ENCODE data around the gene PLAAT2. TPM values are rescaled to one million over a fixed set of nuclear protein-coding genes. Genes with fewer than 3 reads are reported as not detected.
"Not testable (repeated sequence)": the region's sequence is repeated elsewhere in the genome, so short reads cannot be mapped to it uniquely, and the experiment has no call there.

Gene PLAAT2
- total RNA-seq, 1 donor from 2014 or later = not detected

- POLR2A ChIA-PET = no interaction called here
- H3K9me3 Mint-ChIP-seq = no peaks in the 10 kb centered on the region
- DNase-seq (no peak), ATAC-seq (ENCODE audit: low read depth) (no peak)
- H3K4me3 Mint-ChIP-seq = no peak overlapping the region
- peaks cover 6% of the 10 kb centered on the region for H3K27me3 Mint-ChIP-seq
- no peaks in the 10 kb centered on the region for H3K36me3 Mint-ChIP-seq (ENCODE audit: low read depth)
- TF ChIP-seq CTCF (IDR thresholded peaks at IDR 0.05) = no peak
- peaks cover 31% of the 10 kb centered on the region for H3K4me1 Mint-ChIP-seq
- CTCF ChIA-PET = interaction anchor here (1.4 kb wide), 1 partner anchor 15 kb away, joined by 4 read pairs; the partner anchor contains the start of gene PLAAT4
- intact Hi-C loops (cut with micrococcal nuclease) = loop anchor here (10.0 kb wide), 1 partner anchor 67 kb away; no protein-coding TSS in a partner anchor
- H3K27ac Mint-ChIP-seq = no peak overlapping the region
Observed at GRCh38 chr11:63551889-63552266, 11.3 kb downstream of the PLAAT2 start.

- CTCF ChIA-PET = interaction anchor here (1.4 kb wide), 1 partner anchor 15 kb away, joined by 4 read pairs; the partner anchor contains the start of gene PLAAT4
- no peak overlapping the region for H3K27ac Mint-ChIP-seq
- no peak for DNase-seq
- peaks cover 2% of the 10 kb centered on the region for H3K36me3 Mint-ChIP-seq (ENCODE audit: low read depth)
- H3K4me1 Mint-ChIP-seq = peaks cover 31% of the 10 kb centered on the region
- peak overlapping the region; percentile 62 for H3K4me3 Mint-ChIP-seq
- H3K27me3 Mint-ChIP-seq = peaks cover 6% of the 10 kb centered on the region
- intact Hi-C loops (cut with micrococcal nuclease) = loop anchor here (10.0 kb wide), 1 partner anchor 66 kb away; no protein-coding TSS in a partner anchor
- no peaks in the 10 kb centered on the region for H3K9me3 Mint-ChIP-seq
- POLR2A ChIA-PET = no interaction called here
- TF ChIP-seq CTCF (IDR thresholded peaks at IDR 0.05) = no peak
- ATAC-seq (ENCODE audit: low read depth) = no peak
Observed at GRCh38 chr11:63551091-63551888, 11.9 kb downstream of the PLAAT2 start.

- ATAC-seq (ENCODE audit: low read depth); POLR2A ChIA-PET; CTCF ChIA-PET; H3K36me3 Mint-ChIP-seq (ENCODE audit: low read depth); H3K9me3 Mint-ChIP-seq; DNase-seq; H3K4me3 Mint-ChIP-seq; H3K27ac Mint-ChIP-seq; H3K27me3 Mint-ChIP-seq: not testable (repeated sequence)
- intact Hi-C loops (cut with micrococcal nuclease) = loop anchor here (10.0 kb wide), 1 partner anchor 65 kb away; no protein-coding TSS in a partner anchor
- peaks cover 31% of the 10 kb centered on the region for H3K4me1 Mint-ChIP-seq
Observed at GRCh38 chr11:63550156-63550700, 13.0 kb downstream of the PLAAT2 start.

- intact Hi-C loops (cut with micrococcal nuclease) = no loop called here
- CTCF ChIA-PET = no interaction called here
- Mint-ChIP-seq H3K9me3 (no peaks in the 10 kb centered on the region), H3K27ac (no peak overlapping the region), H3K36me3 (ENCODE audit: low read depth) (peaks cover 6% of the 10 kb centered on the region), H3K4me3 (no peak overlapping the region), H3K27me3 (peaks cover 6% of the 10 kb centered on the region), H3K4me1 (peaks cover 31% of the 10 kb centered on the region)
- no peak for DNase-seq
- no peak for TF ChIP-seq CTCF (IDR thresholded peaks at IDR 0.05)
- no peak for ATAC-seq (ENCODE audit: low read depth)
- POLR2A ChIA-PET = no interaction called here
Observed at GRCh38 chr11:63549411-63549810, 13.8 kb downstream of the PLAAT2 start.

GRCh38 chr11:63548178-63548577 lies 15.0 kb downstream of the PLAAT2 start:
- ATAC-seq (ENCODE audit: low read depth) (no peak), DNase-seq (no peak)
- no peak overlapping the region for H3K27ac Mint-ChIP-seq
- H3K4me1 Mint-ChIP-seq = peaks cover 32% of the 10 kb centered on the region
- no peak for TF ChIP-seq CTCF (IDR thresholded peaks at IDR 0.05)
- H3K27me3 Mint-ChIP-seq = peaks cover 6% of the 10 kb centered on the region
- H3K36me3 Mint-ChIP-seq (ENCODE audit: low read depth) = peaks cover 6% of the 10 kb centered on the region
- CTCF ChIA-PET = no interaction called here
- POLR2A ChIA-PET = no interaction called here
- H3K4me3 Mint-ChIP-seq = no peak overlapping the region
- intact Hi-C loops (cut with micrococcal nuclease) = no loop called here
- H3K9me3 Mint-ChIP-seq = no peaks in the 10 kb centered on the region

Data from activated B cell treated with CpG ODN at 0.5 μM for 24 hours (primary cell).